ENCODE results near the gene CYP2R1.

GRCh38 chr11:14852571-14853177 is 39.4 kb downstream of the CYP2R1 start:
- no peak for TF ChIP-seq CTCF (conservative IDR thresholded peaks at IDR 0.05)
- TF ChIP-seq ZFX (IDR thresholded peaks at IDR 0.05) = no peak

Measured in C4-2B (cell line).